Stomach (tissue), 4 donors: Measurements from ENCODE around the gene TRIO.
"Not testable (repeated sequence)": the region's sequence is repeated elsewhere in the genome, so short reads cannot be mapped to it uniquely, and the experiment has no call there.

Experiments
- CTCF ChIP-seq, 7 experiments: fragments of 450-650 bp in 4 of 7; fragments of 200-600 bp in 3 of 7; sonication (generic) in 3 of 7; IDR thresholded peaks; one replicate each; pipeline ENCODE4 v1.5.1; 2016 to 2019; ENCODE audit warnings: antibody characterized with exemption in 7 of 7, control low read depth in 2 of 7, mild to moderate bottlenecking in 1 of 7
- POLR2A ChIP-seq, 4 donors: fragments of 450-650 bp; IDR thresholded peaks; one replicate each; pipeline ENCODE4 v1.6.1; 2016; ENCODE audit warnings: antibody characterized with exemption in 4 of 4, control low read depth in 2 of 4, mild to moderate bottlenecking in 1 of 4, moderate library complexity in 1 of 4

- not testable (repeated sequence) for TF ChIP-seq POLR2A, CTCF (IDR thresholded peaks at IDR 0.05)
Observed at GRCh38 chr5:14097380-14097779, 45.8 kb upstream of the TRIO start.
